Progenitor cell of endocrine pancreas (in vitro differentiated cells): Measurements from ENCODE around the gene CYP2W1. TPM values are rescaled to one million over a fixed set of nuclear protein-coding genes. Genes with fewer than 3 reads are reported as not detected.

Experiments
- DNase-seq: peaks from one replicate; pipeline ENCODE4 v3.0.0; 2021; ENCODE audit warnings: low spot score; ENCODE audit not compliant: unreplicated experiment
- H3K27ac Mint-ChIP-seq: 2 replicates; pipeline ENCODE4 v1.8.0; 2021; ENCODE audit warnings: mild to moderate bottlenecking, moderate library complexity, mixed read lengths
- H3K27me3 Mint-ChIP-seq: 2 replicates; pipeline ENCODE4 v1.8.0; 2021; ENCODE audit warnings: mixed read lengths
- H3K36me3 Mint-ChIP-seq: 2 replicates; pipeline ENCODE4 v1.8.0; 2022; ENCODE audit warnings: mixed read lengths; ENCODE audit not compliant: insufficient read depth
- H3K4me1 Mint-ChIP-seq: 2 replicates; pipeline ENCODE4 v1.8.0; 2021; ENCODE audit warnings: low read depth, mixed read lengths
- H3K4me3 Mint-ChIP-seq: 2 replicates; pipeline ENCODE4 v1.8.0; 2021; ENCODE audit warnings: low read depth, mild to moderate bottlenecking, moderate library complexity, mixed read lengths
- H3K9me3 Mint-ChIP-seq: 2 replicates; pipeline ENCODE4 v1.8.0; 2021; ENCODE audit warnings: low read depth, mixed read lengths
- CTCF ChIP-seq: fragments of 200-600 bp; sonication (generic); IDR thresholded peaks from one replicate; pipeline ENCODE4 v1.5.0; 2021; ENCODE audit warnings: antibody characterized with exemption, mild to moderate bottlenecking; ENCODE audit not compliant: unreplicated experiment
- total RNA-seq: library from RNA; stranded (reverse); gene quantifications from 2 replicates; pipeline ENCODE4 v1.2.1, GENCODE V29; 2021

CYP2W1 gene
- total RNA-seq, 1 donor from 2014 or later = 1.2 TPM

GRCh38 chr7:967361-968082 is 15.5 kb upstream of the CYP2W1 start:
- TF ChIP-seq CTCF = no peak
- no peak overlapping the region for H3K4me3 Mint-ChIP-seq
- peak overlapping the region; percentile 80 for H3K27ac Mint-ChIP-seq
- no peaks in the 10 kb centered on the region for H3K9me3 Mint-ChIP-seq
- no peak for DNase-seq
- peaks cover 16% of the 10 kb centered on the region for H3K36me3 Mint-ChIP-seq
- H3K27me3 Mint-ChIP-seq = no peaks in the 10 kb centered on the region
- H3K4me1 Mint-ChIP-seq = peaks cover 2% of the 10 kb centered on the region

GRCh38 chr7:968205-969105 is 14.5 kb upstream of the CYP2W1 start:
- TF ChIP-seq CTCF = no peak
- Mint-ChIP-seq H3K4me1 (peaks cover 3% of the 10 kb centered on the region), H3K4me3 (no peak overlapping the region), H3K27me3 (no peaks in the 10 kb centered on the region), H3K27ac (peak overlapping the region; percentile 80), H3K9me3 (no peaks in the 10 kb centered on the region), H3K36me3 (peaks cover 16% of the 10 kb centered on the region)
- DNase-seq = no peak

GRCh38 chr7:969403-969802 is 13.6 kb upstream of the CYP2W1 start:
- peaks cover 16% of the 10 kb centered on the region for H3K36me3 Mint-ChIP-seq
- H3K9me3 Mint-ChIP-seq = no peaks in the 10 kb centered on the region
- no peak overlapping the region for H3K27ac Mint-ChIP-seq
- no peaks in the 10 kb centered on the region for H3K27me3 Mint-ChIP-seq
- no peak for TF ChIP-seq CTCF
- no peak for DNase-seq
- H3K4me1 Mint-ChIP-seq = peaks cover 6% of the 10 kb centered on the region
- H3K4me3 Mint-ChIP-seq = no peak overlapping the region

- H3K27me3 Mint-ChIP-seq = no peaks in the 10 kb centered on the region
- no peaks in the 10 kb centered on the region for H3K9me3 Mint-ChIP-seq
- H3K27ac Mint-ChIP-seq = peak overlapping the region; percentile 25
- no peak for DNase-seq
- H3K4me1 Mint-ChIP-seq = peaks cover 7% of the 10 kb centered on the region
- H3K4me3 Mint-ChIP-seq = no peak overlapping the region
- TF ChIP-seq CTCF = no peak
- peaks cover 16% of the 10 kb centered on the region for H3K36me3 Mint-ChIP-seq
Observed at GRCh38 chr7:970744-971143, 12.2 kb upstream of the CYP2W1 start.

GRCh38 chr7:972110-972509 is 10.9 kb upstream of the CYP2W1 start:
- Mint-ChIP-seq H3K36me3 (peaks cover 15% of the 10 kb centered on the region), H3K27ac (no peak overlapping the region), H3K27me3 (no peaks in the 10 kb centered on the region), H3K9me3 (no peaks in the 10 kb centered on the region), H3K4me1 (peaks cover 15% of the 10 kb centered on the region), H3K4me3 (no peak overlapping the region)
- no peak for DNase-seq
- no peak for TF ChIP-seq CTCF
